Thyroid gland (tissue), 4 donors: ENCODE measurements around the gene ORM2. TPM values are rescaled to one million over a fixed set of nuclear protein-coding genes. Genes with fewer than 3 reads are reported as not detected.

ENCODE experiments used
- DNase-seq, 2 donors: peaks; one replicate each; pipeline ENCODE4 v3.0.0-alpha.2; 2019
- H3K27ac ChIP-seq, 3 donors: fragments of 200-600 bp; sonication (generic); 1 replicate in 2 of 3; 2 replicates in 1 of 3; pipeline ENCODE4 v1.5.1; 2016 to 2019; ENCODE audit warnings: mild to moderate bottlenecking in 1 of 3, moderate library complexity in 1 of 3
- H3K27me3 ChIP-seq: fragments of 200-600 bp; sonication (generic); one replicate; pipeline ENCODE4 v1.5.1; 2019
- H3K36me3 ChIP-seq, 2 donors: fragments of 200-600 bp; sonication (generic); one replicate each; pipeline ENCODE4 v1.5.1; 2016 to 2019
- H3K4me1 ChIP-seq, 2 donors: fragments of 200-600 bp; sonication (generic); one replicate each; pipeline ENCODE4 v1.5.1; 2017 to 2019
- H3K4me3 ChIP-seq, 3 donors: fragments of 200-600 bp; sonication (generic); replicated peaks in 1 of 3; 1 replicate in 2 of 3; 2 replicates in 1 of 3; pipeline ENCODE4 v1.5.1; 2016; ENCODE audit warnings: mild to moderate bottlenecking in 1 of 3
- H3K9me3 ChIP-seq: fragments of 200-600 bp; sonication (generic); one replicate; pipeline ENCODE4 v1.5.1; 2017
- CTCF ChIP-seq, 6 experiments: fragments of 200-600 bp in 3 of 6; fragments of 450-650 bp in 3 of 6; sonication (generic) in 3 of 6; IDR thresholded peaks; one replicate each; pipeline ENCODE4 v1.5.1; 2016 to 2019; ENCODE audit warnings: antibody characterized with exemption in 6 of 6, mild to moderate bottlenecking in 2 of 6, inconsistent platforms in 1 of 6, moderate library complexity in 1 of 6
- POLR2A ChIP-seq, 2 donors: fragments of 450-650 bp; IDR thresholded peaks; one replicate each; pipeline ENCODE4 v1.6.1; 2017; ENCODE audit warnings: antibody characterized with exemption in 2 of 2, mild to moderate bottlenecking in 2 of 2, moderate library complexity in 1 of 2
- WGBS, 2 donors: methylation state at CpG; one replicate each; pipeline ENCODE4 v1.1.5; 2017; 5-methylcytosine and 5-hydroxymethylcytosine counted together
- intact Hi-C: fragments of 100-400 bp; cut with DNase I; formaldehyde crosslinking; loops from one replicate; pipeline ENCODE4 v1.15.1; 2023
- total RNA-seq, 4 donors: library from RNA; depleted of rRNA; stranded (reverse); fragments of >200 nt; gene quantifications; one replicate each; pipeline ENCODE4 v1.2.3, GENCODE V29; 2016

Gene ORM2
- total RNA-seq, 4 donors from 2014 or later, result not detected

GRCh38 chr9:114286146-114286679 is 43.5 kb upstream of the ORM2 start:
- 87% methylated on average over 10 of the region's 10 CpGs for WGBS, 2 donors
- H3K27me3 ChIP-seq, result no peaks in the 10 kb centered on the region
- H3K9me3 ChIP-seq, result no peaks in the 10 kb centered on the region
- no peaks in the 10 kb centered on the region for H3K4me1 ChIP-seq
- no peak for TF ChIP-seq POLR2A (IDR thresholded peaks at IDR 0.05)
- no peak for TF ChIP-seq CTCF (IDR thresholded peaks at IDR 0.05)
- no peak for DNase-seq
- no peak overlapping the region for H3K27ac ChIP-seq
- no peaks in the 10 kb centered on the region for H3K36me3 ChIP-seq
- H3K4me3 ChIP-seq, result no peak overlapping the region
- intact Hi-C loops, result loop anchor here (5.0 kb wide), 2 partner anchors 134 to 194 kb away; no protein-coding TSS in a partner anchor

GRCh38 chr9:114287001-114287762 is 42.5 kb upstream of the ORM2 start:
- H3K27me3 ChIP-seq, result no peaks in the 10 kb centered on the region
- no peaks in the 10 kb centered on the region for H3K9me3 ChIP-seq
- H3K36me3 ChIP-seq, result no peaks in the 10 kb centered on the region
- no peak overlapping the region for H3K4me3 ChIP-seq
- TF ChIP-seq POLR2A (IDR thresholded peaks at IDR 0.05), result no peak
- no peak for TF ChIP-seq CTCF (IDR thresholded peaks at IDR 0.05)
- H3K27ac ChIP-seq, result no peak overlapping the region
- no peak for DNase-seq
- intact Hi-C loops, result loop anchor here (5.0 kb wide), 2 partner anchors 135 to 195 kb away; no protein-coding TSS in a partner anchor
- WGBS, 2 donors, result 90 to 93% methylated on average over 14 to 16 of the region's 16 CpGs
- no peaks in the 10 kb centered on the region for H3K4me1 ChIP-seq

GRCh38 chr9:114287763-114288192 is 41.9 kb upstream of the ORM2 start:
- no peaks in the 10 kb centered on the region for H3K27me3 ChIP-seq
- TF ChIP-seq CTCF (IDR thresholded peaks at IDR 0.05) (no peak), POLR2A (IDR thresholded peaks at IDR 0.05) (no peak)
- no peak overlapping the region for H3K4me3 ChIP-seq
- no peaks in the 10 kb centered on the region for H3K9me3 ChIP-seq
- 82 to 92% methylated on average over 15 of the region's 15 CpGs for WGBS, 2 donors
- no peak overlapping the region for H3K27ac ChIP-seq
- no peaks in the 10 kb centered on the region for H3K36me3 ChIP-seq
- no peaks in the 10 kb centered on the region for H3K4me1 ChIP-seq
- DNase-seq, result peak in 1 of 2 donors; percentile 1
- intact Hi-C loops, result loop anchor here (5.0 kb wide), 2 partner anchors 135 to 195 kb away; no protein-coding TSS in a partner anchor

GRCh38 chr9:114288193-114289091 is 41.2 kb upstream of the ORM2 start:
- H3K4me1 ChIP-seq, result no peaks in the 10 kb centered on the region
- H3K4me3 ChIP-seq, result no peak overlapping the region
- TF ChIP-seq CTCF (IDR thresholded peaks at IDR 0.05) (no peak), POLR2A (IDR thresholded peaks at IDR 0.05) (no peak)
- intact Hi-C loops, result loop anchor here (5.0 kb wide), 2 partner anchors 136 to 196 kb away; no protein-coding TSS in a partner anchor
- 61 to 71% methylated on average over 14 to 15 of the region's 23 CpGs for WGBS, 2 donors
- H3K27ac ChIP-seq, result no peak overlapping the region
- DNase-seq, result peak in 1 of 2 donors; percentile 0
- no peaks in the 10 kb centered on the region for H3K27me3 ChIP-seq
- no peaks in the 10 kb centered on the region for H3K36me3 ChIP-seq
- no peaks in the 10 kb centered on the region for H3K9me3 ChIP-seq
